SK-N-SH treated with all-trans-retinoic acid at 6 μM for 48 hours (cell line): Measurements from ENCODE around the gene SLC39A13.

ENCODE experiments used
- ATAC-seq: fragments of 200-7000 bp; cut with Tn5 transposase; 3 replicates; pipeline ENCODE4 v1.9.1; 2020; ENCODE audit warnings: mild to moderate bottlenecking, moderate library complexity
- ARNTL ChIP-seq: fragments of 450-650 bp; formaldehyde crosslinking; IDR thresholded peaks from 2 replicates; pipeline ENCODE4 v1.5.0; 2020; ENCODE audit warnings: low read depth, mild to moderate bottlenecking, moderate library complexity, borderline replicate concordance
- BACH2 ChIP-seq: fragments of 250-450 bp; sonication (Bioruptor Pico); IDR thresholded peaks from 2 replicates; pipeline ENCODE4 v1.9.0; 2021; ENCODE audit warnings: mild to moderate bottlenecking, borderline replicate concordance
- CREB5 ChIP-seq: fragments of 250-450 bp; sonication (Bioruptor Pico); IDR thresholded peaks from 2 replicates; pipeline ENCODE4 v1.5.1; 2020; ENCODE audit warnings: low read depth, mild to moderate bottlenecking, moderate library complexity
- CSDC2 ChIP-seq: fragments of 250-450 bp; sonication (Bioruptor Pico); IDR thresholded peaks from 2 replicates; pipeline ENCODE4 v1.5.0; 2020; ENCODE audit warnings: mild to moderate bottlenecking, moderate library complexity
- CSRNP3 ChIP-seq: fragments of 250-450 bp; sonication (Bioruptor Pico); IDR thresholded peaks from 2 replicates; pipeline ENCODE4 v1.5.1; 2021; ENCODE audit warnings: mild to moderate bottlenecking, moderate library complexity
- ESRRG ChIP-seq: fragments of 250-450 bp; sonication (Bioruptor Pico); IDR thresholded peaks from 2 replicates; pipeline ENCODE4 v1.6.1; 2021; ENCODE audit warnings: mild to moderate bottlenecking
- GLIS3 ChIP-seq: fragments of 250-450 bp; sonication (Bioruptor Pico); IDR thresholded peaks from 2 replicates; pipeline ENCODE4 v1.5.0; 2020; ENCODE audit warnings: mild to moderate bottlenecking, moderate library complexity
- ISL1 ChIP-seq: fragments of 250-450 bp; sonication (Bioruptor Pico); IDR thresholded peaks from 2 replicates; pipeline ENCODE4 v2.1.2; 2022; ENCODE audit warnings: mild to moderate bottlenecking, moderate library complexity
- OSR1 ChIP-seq: fragments of 250-450 bp; sonication (Bioruptor Pico); IDR thresholded peaks from 2 replicates; pipeline ENCODE4 v1.8.0; 2022; ENCODE audit warnings: moderate library complexity, mild to moderate bottlenecking, inconsistent platforms
- PATZ1 ChIP-seq: fragments of 250-450 bp; sonication (Bioruptor Pico); IDR thresholded peaks from 2 replicates; pipeline ENCODE4 v1.8.0; 2020; ENCODE audit warnings: mild to moderate bottlenecking, moderate library complexity, borderline replicate concordance
- PPARA ChIP-seq: fragments of 250-450 bp; sonication (Bioruptor Pico); IDR thresholded peaks from 2 replicates; pipeline ENCODE4 v1.5.0; 2020; ENCODE audit warnings: mild to moderate bottlenecking, borderline replicate concordance
- RARB ChIP-seq: fragments of 250-450 bp; sonication (Bioruptor Pico); IDR thresholded peaks from 2 replicates; pipeline ENCODE4 v1.8.0; 2021; ENCODE audit warnings: mild to moderate bottlenecking, moderate library complexity
- TCF4 ChIP-seq: fragments of 250-450 bp; sonication (Bioruptor Pico); IDR thresholded peaks from 2 replicates; pipeline ENCODE4 v1.8.0; 2021; ENCODE audit warnings: mild to moderate bottlenecking, moderate library complexity, borderline replicate concordance
- TOX ChIP-seq: fragments of 250-450 bp; sonication (Bioruptor Pico); IDR thresholded peaks from 2 replicates; pipeline ENCODE4 v1.8.0; 2021; ENCODE audit warnings: mild to moderate bottlenecking, moderate library complexity, borderline replicate concordance
- TSHZ2 ChIP-seq: fragments of 250-450 bp; sonication (Bioruptor Pico); IDR thresholded peaks from 2 replicates; pipeline ENCODE4 v1.5.0; 2020; ENCODE audit warnings: mild to moderate bottlenecking, moderate library complexity
- ZC3H10 ChIP-seq: fragments of 250-450 bp; sonication (Bioruptor Pico); IDR thresholded peaks from 2 replicates; pipeline ENCODE4 v1.5.1; 2021; ENCODE audit warnings: mild to moderate bottlenecking, moderate library complexity
- ZFP3 ChIP-seq: fragments of 250-450 bp; sonication (Bioruptor Pico); IDR thresholded peaks from 2 replicates; pipeline ENCODE4 v1.5.0; 2020; ENCODE audit warnings: mild to moderate bottlenecking, moderate library complexity
- ZFP30 ChIP-seq: fragments of 450-650 bp; formaldehyde crosslinking; IDR thresholded peaks from 2 replicates; pipeline ENCODE4 v1.5.0; 2022; ENCODE audit warnings: mild to moderate bottlenecking, moderate library complexity
- ZNF565 ChIP-seq: fragments of 450-650 bp; formaldehyde crosslinking; conservative IDR thresholded peaks from 2 replicates; pipeline ENCODE4 v1.5.0; 2020; ENCODE audit warnings: low read depth, mild to moderate bottlenecking, moderate library complexity
- ZNF70 ChIP-seq: fragments of 450-650 bp; formaldehyde crosslinking; IDR thresholded peaks from 2 replicates; pipeline ENCODE4 v1.5.0; 2020; ENCODE audit warnings: mild to moderate bottlenecking, moderate library complexity
- ZNF8 ChIP-seq: fragments of 450-650 bp; formaldehyde crosslinking; IDR thresholded peaks from 2 replicates; pipeline ENCODE4 v1.5.0; 2020; ENCODE audit warnings: mild to moderate bottlenecking, moderate library complexity

SLC39A13 gene

GRCh38 chr11:47361419-47361818, 47.0 kb upstream of the SLC39A13 start:
- no peak for ATAC-seq
- TF ChIP-seq CSRNP3 (CRISPR knock-in tag) (no peak), ZNF8 (CRISPR knock-in tag) (no peak), ZFP30 (no peak), ZNF565 (no peak), BACH2 (no peak), RARB (CRISPR knock-in tag) (no peak), TOX (CRISPR knock-in tag) (no peak), CSDC2 (CRISPR knock-in tag) (no peak), GLIS3 (CRISPR knock-in tag) (no peak), TSHZ2 (CRISPR knock-in tag) (no peak), OSR1 (CRISPR knock-in tag) (no peak), CREB5 (CRISPR knock-in tag) (no peak), ZFP3 (CRISPR knock-in tag) (no peak), ARNTL (no peak)

GRCh38 chr11:47366020-47366490, 42.3 kb upstream of the SLC39A13 start:
- TF ChIP-seq CSDC2 (CRISPR knock-in tag) (no peak), ISL1 (CRISPR knock-in tag) (no peak), GLIS3 (CRISPR knock-in tag) (no peak), ARNTL (no peak), ZFP30 (no peak), ZNF565 (no peak), ZNF70 (no peak), RARB (CRISPR knock-in tag) (no peak), CSRNP3 (CRISPR knock-in tag) (no peak), ESRRG (CRISPR knock-in tag) (no peak), OSR1 (CRISPR knock-in tag) (no peak), TOX (CRISPR knock-in tag) (no peak), ZFP3 (CRISPR knock-in tag) (no peak), PPARA (CRISPR knock-in tag) (no peak), ZC3H10 (CRISPR knock-in tag) (no peak), TCF4 (CRISPR knock-in tag) (no peak), ZNF8 (CRISPR knock-in tag) (no peak), CREB5 (CRISPR knock-in tag) (no peak), PATZ1 (CRISPR knock-in tag) (no peak)
- no peak for ATAC-seq
